NB4 (cell line): ENCODE results near the gene PAX8.
A peak's percentile ranks its signal among the peaks of the same experiment; 100 is the strongest.

Experiments used
- DNase-seq: peaks from one replicate; pipeline ENCODE4 v3.0.0; 2010; ENCODE audit warnings: low read depth
- H3K4me3 ChIP-seq: one replicate; pipeline ENCODE4 v1.5.1; 2011; ENCODE audit warnings: mild to moderate bottlenecking, low read depth, low read length, moderate library complexity
- CTCF ChIP-seq: IDR thresholded peaks from one replicate; pipeline ENCODE4 v1.5.1; 2012; ENCODE audit warnings: low read depth, low read length
- MAX ChIP-seq: IDR thresholded peaks from 2 replicates; pipeline ENCODE4 v1.6.1; 2011; ENCODE audit warnings: low read depth, low read length
- MYC ChIP-seq: IDR thresholded peaks from 2 replicates; pipeline ENCODE4 v1.6.1; 2011; ENCODE audit warnings: low read depth, low read length
- POLR2A ChIP-seq: IDR thresholded peaks from 2 replicates; pipeline ENCODE4 v1.6.1; 2011; ENCODE audit warnings: mild to moderate bottlenecking; ENCODE audit not compliant: insufficient read length; ENCODE audit errors: extremely low read depth

PAX8 gene

GRCh38 chr2:113263546-113263945 is 15.2 kb downstream of the PAX8 start:
- no peak for DNase-seq
- TF ChIP-seq MYC (no peak), POLR2A (no peak), MAX (no peak), CTCF (no peak)
- H3K4me3 ChIP-seq: no peak overlapping the region

GRCh38 chr2:113260991-113261390 is 17.7 kb downstream of the PAX8 start:
- TF ChIP-seq CTCF: no peak
- TF ChIP-seq MYC: no peak
- TF ChIP-seq MAX: no peak
- TF ChIP-seq POLR2A: no peak
- H3K4me3 ChIP-seq: no peak overlapping the region
- DNase-seq: peak; percentile 50

- no peak overlapping the region for H3K4me3 ChIP-seq
- no peak for TF ChIP-seq MAX
- TF ChIP-seq CTCF: no peak
- TF ChIP-seq POLR2A: no peak
- TF ChIP-seq MYC: no peak
- no peak for DNase-seq
Measured at GRCh38 chr2:113258471-113259147, 20.1 kb downstream of the PAX8 start.

GRCh38 chr2:113257516-113258264 is 21.0 kb downstream of the PAX8 start:
- peak; percentile 72 for DNase-seq

More at GRCh38 chr2:113257516-113258264, 21.0 kb downstream of the PAX8 start:
- H3K4me3 ChIP-seq: no peak overlapping the region
- TF ChIP-seq CTCF (no peak), MAX (no peak), POLR2A (no peak), MYC (no peak)
